MM.1S (cell line): ENCODE measurements around the gene ITGA7.

ENCODE experiments used
- DNase-seq: peaks from one replicate; pipeline ENCODE4 v3.0.0-alpha.2; 2015
- H2AFZ ChIP-seq: fragments of 300-600 bp; sonication (generic); 2 replicates; pipeline ENCODE4 v1.6.0; 2016; ENCODE audit warnings: antibody characterized with exemption, low read length
- H3F3A ChIP-seq: fragments of 300-600 bp; sonication (generic); 2 replicates; pipeline ENCODE4 v1.6.1; 2016; ENCODE audit warnings: mild to moderate bottlenecking, antibody characterized with exemption, low read length, moderate library complexity, mixed read lengths; ENCODE audit not compliant: insufficient read depth
- H3K27ac ChIP-seq: fragments of 300-600 bp; sonication (generic); 2 replicates; pipeline ENCODE4 v1.5.1; 2016; ENCODE audit warnings: mild to moderate bottlenecking, low read length
- H3K27me3 ChIP-seq: fragments of 300-600 bp; sonication (generic); replicated peaks from 2 replicates; pipeline ENCODE4 v1.6.0; 2016; ENCODE audit warnings: low read length; ENCODE audit not compliant: insufficient read depth
- H3K36me3 ChIP-seq: fragments of 300-600 bp; sonication (generic); replicated peaks from 2 replicates; pipeline ENCODE4 v1.6.1; 2016; ENCODE audit warnings: mild to moderate bottlenecking, low read length, mixed read lengths; ENCODE audit not compliant: insufficient read depth
- H3K4me1 ChIP-seq: fragments of 300-600 bp; sonication (generic); 2 replicates; pipeline ENCODE4 v1.6.1; 2016; ENCODE audit warnings: low read length, mixed read lengths
- H3K4me2 ChIP-seq: fragments of 300-600 bp; sonication (generic); 2 replicates; pipeline ENCODE4 v1.6.0; 2016; ENCODE audit warnings: low read depth, low read length
- H3K4me3 ChIP-seq: fragments of 300-600 bp; sonication (generic); 2 replicates; pipeline ENCODE4 v1.5.1; 2016; ENCODE audit warnings: low read length, mixed read lengths
- H3K79me2 ChIP-seq: fragments of 300-600 bp; sonication (generic); 2 replicates; pipeline ENCODE4 v1.6.1; 2016; ENCODE audit warnings: mixed run types, low read length, mixed read lengths
- H3K9ac ChIP-seq: fragments of 300-600 bp; sonication (generic); 2 replicates; pipeline ENCODE4 v1.6.1; 2016; ENCODE audit warnings: low read length, mixed read lengths
- H3K9me2 ChIP-seq: fragments of 300-600 bp; sonication (generic); replicated peaks from 2 replicates; pipeline ENCODE4 v1.6.1; 2016; ENCODE audit warnings: mild to moderate bottlenecking, low read length, mixed read lengths; ENCODE audit not compliant: insufficient read depth
- H3K9me3 ChIP-seq: fragments of 300-600 bp; sonication (generic); replicated peaks from 2 replicates; pipeline ENCODE4 v1.6.1; 2016; ENCODE audit warnings: mild to moderate bottlenecking, low read length, mixed read lengths; ENCODE audit not compliant: insufficient read depth
- H4K20me1 ChIP-seq: fragments of 300-600 bp; sonication (generic); 2 replicates; pipeline ENCODE4 v1.6.1; 2016; ENCODE audit warnings: mild to moderate bottlenecking, low read length, moderate library complexity, mixed read lengths; ENCODE audit not compliant: insufficient read depth
- EZH2 ChIP-seq: fragments of 300-600 bp; sonication (generic); optimal IDR thresholded peaks from 2 replicates; pipeline ENCODE3; 2017; ENCODE audit warnings: low read depth, mild to moderate bottlenecking, antibody characterized with exemption, low read length, mixed read lengths
- EZH2phosphoT487 ChIP-seq: fragments of 300-600 bp; sonication (generic); IDR thresholded peaks from 2 replicates; pipeline ENCODE4 v1.6.1; 2018; ENCODE audit warnings: antibody characterized with exemption, low read length
- TF ChIP-seq, protein P1 (sequence below): fragments of 300-600 bp; sonication (generic); IDR thresholded peaks from 2 replicates; pipeline ENCODE4 v1.5.1; 2016; ENCODE audit warnings: antibody characterized with exemption, low read length, mixed read lengths

The ITGA7 gene

DNA sequence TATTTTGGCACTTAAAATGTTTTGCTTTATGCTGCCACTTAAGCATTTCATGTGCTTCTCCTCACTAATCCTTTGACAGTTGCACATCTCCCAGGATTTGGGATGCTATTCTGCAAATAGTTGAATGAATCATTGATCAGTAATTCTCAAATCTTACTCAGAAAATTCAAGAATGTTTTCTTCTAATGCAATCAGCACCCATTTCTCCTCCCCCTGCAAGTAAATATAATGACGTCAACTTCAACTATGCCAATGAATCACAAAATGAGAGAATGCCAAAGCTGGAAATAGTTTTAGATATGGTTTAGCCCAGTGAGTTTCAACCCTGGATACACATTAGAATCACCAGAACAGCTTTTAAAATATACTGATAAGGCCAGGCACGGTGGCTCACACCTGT lies 6.0 kb upstream of the ITGA7 start:
- H3K9ac ChIP-seq, result no peak overlapping the region
- no peak overlapping the region for H3K4me2 ChIP-seq
- peaks cover 32% of the 10 kb centered on the region for H3K27me3 ChIP-seq
- no peaks in the 10 kb centered on the region for H3K9me2 ChIP-seq
- H4K20me1 ChIP-seq, result no peaks in the 10 kb centered on the region
- peaks cover 21% of the 10 kb centered on the region for H3K79me2 ChIP-seq
- no peak overlapping the region for H2AFZ ChIP-seq
- no peaks in the 10 kb centered on the region for H3K9me3 ChIP-seq
- no peak for DNase-seq
- no peak overlapping the region for H3K27ac ChIP-seq
- H3F3A ChIP-seq, result peaks cover 10% of the 10 kb centered on the region; the same call in 1 of the 2 replicates
- H3K36me3 ChIP-seq, result no peaks in the 10 kb centered on the region
- no peak overlapping the region for H3K4me3 ChIP-seq
- TF ChIP-seq EZH2phosphoT487, result no peak
- TF ChIP-seq EZH2, result no peak
- TF ChIP-seq, protein P1, sequence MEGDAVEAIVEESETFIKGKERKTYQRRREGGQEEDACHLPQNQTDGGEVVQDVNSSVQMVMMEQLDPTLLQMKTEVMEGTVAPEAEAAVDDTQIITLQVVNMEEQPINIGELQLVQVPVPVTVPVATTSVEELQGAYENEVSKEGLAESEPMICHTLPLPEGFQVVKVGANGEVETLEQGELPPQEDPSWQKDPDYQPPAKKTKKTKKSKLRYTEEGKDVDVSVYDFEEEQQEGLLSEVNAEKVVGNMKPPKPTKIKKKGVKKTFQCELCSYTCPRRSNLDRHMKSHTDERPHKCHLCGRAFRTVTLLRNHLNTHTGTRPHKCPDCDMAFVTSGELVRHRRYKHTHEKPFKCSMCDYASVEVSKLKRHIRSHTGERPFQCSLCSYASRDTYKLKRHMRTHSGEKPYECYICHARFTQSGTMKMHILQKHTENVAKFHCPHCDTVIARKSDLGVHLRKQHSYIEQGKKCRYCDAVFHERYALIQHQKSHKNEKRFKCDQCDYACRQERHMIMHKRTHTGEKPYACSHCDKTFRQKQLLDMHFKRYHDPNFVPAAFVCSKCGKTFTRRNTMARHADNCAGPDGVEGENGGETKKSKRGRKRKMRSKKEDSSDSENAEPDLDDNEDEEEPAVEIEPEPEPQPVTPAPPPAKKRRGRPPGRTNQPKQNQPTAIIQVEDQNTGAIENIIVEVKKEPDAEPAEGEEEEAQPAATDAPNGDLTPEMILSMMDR, result no peak
- H3K4me1 ChIP-seq, result peaks cover 17% of the 10 kb centered on the region

DNA sequence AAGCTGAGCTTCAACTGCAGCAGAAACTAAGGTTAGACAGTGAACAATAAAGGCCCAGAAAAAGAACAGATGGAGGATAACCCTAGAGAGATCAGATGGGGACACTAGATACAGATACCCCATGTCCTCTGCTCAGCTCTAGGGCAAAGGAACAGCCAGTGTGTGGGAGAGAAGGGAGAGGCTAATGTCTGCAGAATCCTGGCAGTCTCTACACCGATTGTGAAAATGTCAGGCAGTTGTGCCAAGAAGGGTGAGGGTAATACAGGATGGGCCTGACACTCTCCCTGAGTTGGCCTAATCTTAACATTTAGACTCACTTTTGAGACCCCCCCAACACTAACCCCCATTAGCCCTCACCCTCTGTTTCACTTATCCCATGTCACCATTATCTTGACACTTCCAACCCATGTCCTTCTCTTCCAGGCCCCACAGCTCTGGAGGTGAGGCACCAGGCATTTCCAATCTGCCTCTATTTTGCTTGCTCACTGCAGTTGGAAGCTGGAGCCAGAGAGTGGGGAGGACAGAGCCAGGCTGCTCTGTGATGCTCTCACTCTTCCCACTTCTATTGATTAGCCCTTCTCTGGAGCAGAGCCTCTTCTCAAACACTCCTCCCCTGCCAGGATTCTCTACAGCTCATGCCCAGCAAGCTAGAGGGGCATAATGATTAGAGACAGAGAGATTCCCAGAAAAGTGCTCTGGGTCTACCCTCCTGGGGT lies 5.2 kb upstream of the ITGA7 start:
- H2AFZ ChIP-seq, result no peak overlapping the region
- no peak overlapping the region for H3K9ac ChIP-seq
- no peaks in the 10 kb centered on the region for H3K36me3 ChIP-seq
- no peak overlapping the region for H3K27ac ChIP-seq
- DNase-seq, result no peak
- no peaks in the 10 kb centered on the region for H3K9me2 ChIP-seq
- peaks cover 21% of the 10 kb centered on the region for H3K4me1 ChIP-seq
- peaks cover 16% of the 10 kb centered on the region for H3K79me2 ChIP-seq
- no peaks in the 10 kb centered on the region for H3K9me3 ChIP-seq
- H3K4me2 ChIP-seq, result no peak overlapping the region
- no peak overlapping the region for H3K4me3 ChIP-seq
- H3F3A ChIP-seq, result peaks cover 10% of the 10 kb centered on the region; the same call in 1 of the 2 replicates
- no peaks in the 10 kb centered on the region for H4K20me1 ChIP-seq
- H3K27me3 ChIP-seq, result peaks cover 36% of the 10 kb centered on the region
- no peak for TF ChIP-seq EZH2phosphoT487
- no peak for TF ChIP-seq EZH2
- TF ChIP-seq, protein P1, result no peak

DNA sequence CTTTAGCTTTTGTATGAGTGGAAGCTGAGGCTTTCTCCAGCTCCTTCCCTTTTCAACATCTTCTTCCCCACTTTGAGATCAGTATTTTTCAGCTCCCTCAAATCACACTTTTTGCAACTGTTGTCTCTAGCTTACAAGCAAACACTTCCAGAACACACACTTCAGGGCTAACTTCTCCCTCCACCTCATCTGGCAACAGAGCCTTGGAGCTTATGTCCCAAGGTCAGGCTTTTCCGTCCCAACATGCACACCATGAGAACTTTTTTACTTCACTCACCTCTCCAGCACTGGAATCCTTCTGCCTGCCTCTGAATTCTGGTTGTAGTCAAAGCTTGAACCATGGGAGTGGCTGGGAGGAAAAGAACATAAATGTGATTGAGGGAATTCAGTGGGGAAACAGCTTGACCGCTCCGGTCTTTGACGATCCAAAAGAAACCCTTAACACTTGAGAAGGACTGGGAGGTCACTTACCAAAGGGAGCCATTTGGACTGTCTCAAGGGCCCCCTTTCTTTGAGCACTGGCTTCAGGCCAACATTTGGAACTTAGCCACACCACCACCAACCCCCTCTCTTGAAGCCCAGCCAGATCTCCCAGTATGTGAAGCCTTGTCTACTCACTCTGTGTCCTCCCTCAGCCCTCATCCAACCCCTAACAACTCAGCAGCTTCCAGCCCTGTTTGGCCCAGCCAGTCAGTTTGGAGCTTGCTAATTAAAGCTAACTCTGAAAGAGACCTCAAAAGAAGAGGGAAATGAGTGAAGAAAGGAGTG lies 4.3 kb upstream of the ITGA7 start:
- Histone ChIP-seq H3K9me2 (no peaks in the 10 kb centered on the region), H2AFZ (no peak overlapping the region), H3K9me3 (no peaks in the 10 kb centered on the region), H3K36me3 (no peaks in the 10 kb centered on the region), H3K4me1 (peaks cover 14% of the 10 kb centered on the region), H3K79me2 (peaks cover 7% of the 10 kb centered on the region), H3K4me2 (no peak overlapping the region), H3K27me3 (peaks cover 38% of the 10 kb centered on the region), H3K9ac (no peak overlapping the region), H3F3A (peaks cover 10% of the 10 kb centered on the region; the same call in 1 of the 2 replicates), H4K20me1 (no peaks in the 10 kb centered on the region), H3K27ac (no peak overlapping the region), H3K4me3 (no peak overlapping the region)
- TF ChIP-seq EZH2 (no peak), EZH2phosphoT487 (no peak)
- TF ChIP-seq, protein P1, result no peak
- DNase-seq, result no peak
